Muscle layer of colon (tissue), 2 donors: Measurements from ENCODE around the gene STEAP4.

Source experiments
- H3K27ac ChIP-seq: one replicate; pipeline ENCODE4 v1.7.0; 2013; ENCODE audit warnings: low read depth, mild to moderate bottlenecking, low read length, moderate library complexity
- H3K27me3 ChIP-seq, 2 donors: one replicate each; pipeline ENCODE4 v1.7.0; 2013; ENCODE audit warnings: low read length in 2 of 2, mild to moderate bottlenecking in 2 of 2; ENCODE audit not compliant: insufficient read depth in 2 of 2, control insufficient read depth in 1 of 2
- H3K36me3 ChIP-seq: one replicate; pipeline ENCODE4 v1.7.0; 2013; ENCODE audit warnings: mild to moderate bottlenecking, low read length; ENCODE audit not compliant: insufficient read depth
- H3K4me1 ChIP-seq: one replicate; pipeline ENCODE4 v1.7.0; 2013; ENCODE audit warnings: mild to moderate bottlenecking, low read length; ENCODE audit not compliant: insufficient read depth
- H3K4me3 ChIP-seq, 2 donors: one replicate each; pipeline ENCODE4 v1.7.0; 2013; ENCODE audit warnings: low read length in 2 of 2, low read depth in 1 of 2, mild to moderate bottlenecking in 1 of 2, moderate library complexity in 1 of 2
- H3K9ac ChIP-seq: one replicate; pipeline ENCODE4 v1.7.0; 2013; ENCODE audit warnings: low read length
- H3K9me3 ChIP-seq: one replicate; pipeline ENCODE4 v1.7.0; 2013; ENCODE audit warnings: mild to moderate bottlenecking, low read length
- donor health status: abdominal sarcoma.
- donor health status: Adenocarcinoma of cecum.

STEAP4 gene

DNA sequence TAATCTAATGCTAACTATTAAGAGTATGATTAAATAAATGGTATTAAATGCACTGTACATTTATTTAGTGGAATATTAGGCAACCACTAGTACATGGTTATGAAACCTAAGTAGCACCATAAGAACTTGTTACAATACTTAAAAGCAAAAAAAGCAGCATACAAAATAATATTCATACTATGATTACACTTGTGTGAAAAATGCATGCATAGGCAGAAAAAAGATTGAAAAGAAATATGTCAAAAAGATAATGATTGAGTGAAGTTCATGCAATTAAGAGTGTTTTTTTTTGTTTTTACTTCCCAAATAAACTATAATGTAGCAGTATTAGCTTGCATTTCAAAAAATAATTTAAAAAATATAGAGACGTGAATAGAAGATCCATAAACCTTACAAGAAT is 66.8 kb downstream of the STEAP4 start:
- Histone ChIP-seq H3K27me3 (no peaks in the 10 kb centered on the region), H3K9me3 (no peaks in the 10 kb centered on the region), H3K4me3 (no peak overlapping the region), H3K9ac (no peak overlapping the region), H3K36me3 (no peaks in the 10 kb centered on the region), H3K4me1 (no peaks in the 10 kb centered on the region), H3K27ac (no peak overlapping the region)

DNA sequence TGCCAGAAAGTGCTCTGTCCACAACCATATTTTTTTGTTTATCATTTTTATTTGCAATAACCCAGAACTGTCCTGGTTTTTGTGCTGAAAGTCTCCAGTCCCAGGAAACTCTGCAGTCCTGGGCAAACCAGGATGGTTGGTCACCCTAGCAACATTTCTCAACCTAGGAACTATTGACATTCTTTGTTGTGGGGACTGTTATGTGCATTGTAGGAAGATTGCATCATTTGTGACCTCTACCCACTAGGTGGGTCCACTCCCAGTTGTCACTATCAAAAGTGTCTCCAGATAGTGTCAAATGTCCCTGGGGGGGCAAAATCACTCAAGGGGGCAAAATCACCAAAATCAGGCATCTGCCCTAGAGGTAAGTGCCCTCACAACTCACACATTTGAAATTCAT is 72.9 kb downstream of the STEAP4 start:
- Histone ChIP-seq H3K27ac (no peak overlapping the region), H3K27me3 (no peaks in the 10 kb centered on the region), H3K9ac (no peak overlapping the region), H3K9me3 (no peaks in the 10 kb centered on the region), H3K4me3 (no peak overlapping the region), H3K4me1 (no peaks in the 10 kb centered on the region), H3K36me3 (no peaks in the 10 kb centered on the region)

DNA sequence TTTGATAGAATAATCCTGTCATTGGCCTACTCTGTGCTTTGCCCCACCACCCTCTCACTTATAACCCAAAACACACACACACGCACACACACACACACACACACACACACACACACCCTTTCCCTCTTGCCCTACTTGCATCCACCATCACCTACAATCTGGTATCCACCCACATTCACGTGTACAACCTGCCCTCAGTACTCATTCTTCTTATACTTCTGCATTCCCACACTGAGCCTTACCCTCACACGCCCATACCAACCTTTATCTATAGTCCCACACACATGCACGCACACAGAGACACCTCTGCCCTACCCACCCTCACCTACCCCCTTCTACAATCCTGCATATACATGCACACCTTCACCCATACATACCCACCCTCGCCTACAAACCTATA is 76.0 kb downstream of the STEAP4 start:
- no peak overlapping the region for H3K27ac ChIP-seq
- no peak overlapping the region for H3K4me3 ChIP-seq
- H3K9me3 ChIP-seq, result no peaks in the 10 kb centered on the region
- no peaks in the 10 kb centered on the region for H3K36me3 ChIP-seq
- H3K27me3 ChIP-seq, result no peaks in the 10 kb centered on the region
- no peaks in the 10 kb centered on the region for H3K4me1 ChIP-seq
- no peak overlapping the region for H3K9ac ChIP-seq

DNA sequence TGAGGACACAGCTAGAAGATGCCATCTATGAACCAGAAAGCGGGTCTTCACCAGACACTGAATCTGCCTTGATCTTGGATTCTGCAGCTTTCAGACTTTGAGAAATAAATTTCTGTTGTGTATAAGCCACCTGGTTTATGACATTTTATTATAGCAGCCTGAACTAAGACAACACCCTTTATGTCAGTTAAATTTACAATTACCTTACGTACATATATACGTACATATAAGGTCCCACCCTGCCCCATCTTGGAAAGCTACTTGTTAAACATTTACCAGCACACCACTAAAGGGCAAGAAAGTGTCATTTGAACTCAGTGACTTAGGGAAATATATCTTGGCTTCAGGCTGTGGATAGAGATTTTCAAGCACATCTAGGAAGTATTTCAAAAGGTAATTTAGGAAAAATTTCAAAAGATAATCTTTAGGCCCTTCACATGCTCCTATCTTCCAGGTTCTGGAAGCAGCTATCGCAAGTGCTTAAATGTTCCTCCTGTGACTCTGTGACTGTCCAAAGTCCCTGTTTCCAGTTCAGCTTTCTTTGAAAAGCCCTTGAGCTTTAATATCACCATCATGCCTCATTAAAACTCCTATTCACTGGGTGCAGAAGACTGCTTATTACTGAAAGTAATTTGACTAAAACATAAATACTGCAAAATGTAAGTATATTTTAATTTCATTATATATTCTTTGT is 77.2 kb downstream of the STEAP4 start:
- no peak overlapping the region for H3K4me3 ChIP-seq
- H3K27ac ChIP-seq, result no peak overlapping the region
- no peaks in the 10 kb centered on the region for H3K27me3 ChIP-seq
- no peak overlapping the region for H3K9ac ChIP-seq
- no peaks in the 10 kb centered on the region for H3K36me3 ChIP-seq
- no peaks in the 10 kb centered on the region for H3K9me3 ChIP-seq
- no peaks in the 10 kb centered on the region for H3K4me1 ChIP-seq

DNA sequence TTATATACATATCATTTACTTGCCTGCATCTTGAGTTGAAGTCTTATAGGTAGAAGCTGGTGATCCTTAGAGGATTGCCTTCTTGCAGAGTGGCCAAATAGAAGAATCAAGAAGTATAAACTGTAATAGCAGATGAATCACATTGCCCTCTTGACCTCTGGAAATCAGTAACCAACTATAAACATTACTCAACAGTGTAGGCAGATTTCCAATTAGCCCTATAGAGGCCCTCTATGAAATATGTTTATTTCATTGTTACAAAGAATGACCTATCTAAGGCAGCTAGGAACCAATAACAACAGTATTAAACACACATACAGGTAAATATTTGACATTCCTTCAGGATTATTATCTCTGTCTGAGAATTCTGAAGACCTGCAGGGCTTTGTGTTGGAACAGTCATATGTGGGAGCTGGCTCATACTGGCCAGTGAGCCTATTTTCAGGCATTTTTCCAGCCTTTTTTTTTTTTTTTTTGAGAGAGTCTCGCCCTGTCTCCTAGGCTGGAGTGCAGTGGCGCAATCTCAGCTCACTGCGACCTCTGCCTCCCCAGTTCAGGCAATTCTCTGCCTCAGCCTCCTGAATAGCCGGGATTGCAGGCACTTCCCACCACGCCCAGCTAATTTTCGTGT is 79.7 kb downstream of the STEAP4 start:
- Histone ChIP-seq H3K27me3 (no peaks in the 10 kb centered on the region), H3K9ac (no peak overlapping the region), H3K4me1 (no peaks in the 10 kb centered on the region), H3K27ac (no peak overlapping the region), H3K36me3 (no peaks in the 10 kb centered on the region), H3K4me3 (no peak overlapping the region), H3K9me3 (no peaks in the 10 kb centered on the region)

DNA sequence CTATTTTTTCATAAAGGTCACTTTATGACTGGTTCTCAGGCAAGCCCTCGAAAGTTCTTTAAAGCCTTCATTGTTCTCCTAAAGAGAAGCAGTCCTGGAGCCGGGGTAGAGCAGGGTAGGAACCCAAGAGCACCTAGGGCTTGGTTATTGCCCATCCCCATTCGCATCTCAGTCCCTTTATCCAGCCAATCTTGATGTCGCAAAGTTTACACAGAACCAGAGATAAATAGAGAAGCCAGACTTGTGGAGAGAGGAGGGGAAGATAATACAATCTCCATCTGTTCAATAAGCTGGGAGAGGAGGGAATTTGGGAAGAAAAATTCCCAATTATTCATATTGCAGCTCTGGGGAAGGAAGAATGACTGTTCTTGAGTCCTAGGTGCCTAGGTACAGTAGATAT is 80.5 kb downstream of the STEAP4 start:
- Histone ChIP-seq H3K4me3 (no peak overlapping the region), H3K9ac (no peak overlapping the region)

DNA sequence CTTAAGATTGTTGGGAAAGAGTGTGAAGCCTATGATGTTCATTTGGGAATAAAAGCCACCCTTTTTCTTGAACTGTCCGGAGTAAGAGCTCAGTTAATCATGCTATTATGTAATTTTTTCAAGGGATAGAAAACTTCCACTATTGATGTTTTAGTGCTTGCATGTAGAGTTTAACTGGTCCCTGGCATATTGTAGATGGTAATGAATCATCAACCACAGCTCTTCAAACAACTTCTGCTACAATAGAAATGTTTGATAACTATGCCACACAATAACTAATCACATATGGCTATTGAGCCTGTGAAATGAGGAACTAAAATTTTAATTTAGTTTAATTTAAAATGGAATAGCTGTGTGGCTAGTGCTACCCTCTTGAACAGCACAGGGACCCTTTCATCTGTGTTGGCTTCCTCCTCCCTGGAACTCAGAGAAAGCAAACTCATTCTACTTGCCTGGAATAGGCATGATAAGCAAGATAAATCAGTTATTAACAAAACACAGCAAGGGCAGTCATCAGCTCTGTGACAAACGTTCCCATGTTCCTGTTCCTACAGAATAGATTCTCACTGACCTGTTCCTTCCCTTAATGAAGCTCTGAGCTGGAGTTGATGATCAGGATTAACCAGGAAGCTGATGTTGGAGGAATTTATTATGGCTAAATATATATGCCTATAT is 82.0 kb downstream of the STEAP4 start:
- no peak overlapping the region for H3K4me3 ChIP-seq
- H3K27ac ChIP-seq, result no peak overlapping the region
- peaks cover 6% of the 10 kb centered on the region for H3K4me1 ChIP-seq
- H3K9me3 ChIP-seq, result no peaks in the 10 kb centered on the region
- no peaks in the 10 kb centered on the region for H3K27me3 ChIP-seq
- H3K36me3 ChIP-seq, result no peaks in the 10 kb centered on the region
- no peak overlapping the region for H3K9ac ChIP-seq

More for the DNA sequence above, 80.5 kb downstream of the STEAP4 start:
- no peaks in the 10 kb centered on the region for H3K27me3 ChIP-seq
- H3K27ac ChIP-seq, result no peak overlapping the region
- peaks cover under 1% of the 10 kb centered on the region for H3K4me1 ChIP-seq
- H3K9me3 ChIP-seq, result no peaks in the 10 kb centered on the region
- H3K36me3 ChIP-seq, result no peaks in the 10 kb centered on the region

DNA sequence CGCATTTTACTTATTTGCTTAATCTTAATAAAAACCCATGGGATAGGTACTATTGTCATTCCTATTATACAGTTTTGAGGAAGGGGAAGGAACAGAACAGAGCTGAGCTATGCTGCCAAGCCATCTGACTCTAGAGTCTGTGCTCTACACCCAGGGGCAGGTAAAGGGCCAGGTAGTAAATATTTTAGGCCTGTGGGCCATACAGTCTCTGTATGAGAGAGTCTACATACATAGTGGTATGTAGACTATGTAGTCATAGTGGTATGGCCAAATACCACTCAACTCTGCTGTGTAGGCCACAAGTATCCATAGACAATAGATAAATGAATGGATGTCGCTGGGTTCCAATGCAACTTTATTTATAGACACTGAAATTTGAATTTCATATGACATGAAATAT is 83.4 kb downstream of the STEAP4 start:
- Histone ChIP-seq H3K4me3 (no peak overlapping the region), H3K27me3 (no peaks in the 10 kb centered on the region), H3K27ac (no peak overlapping the region), H3K4me1 (peaks cover 13% of the 10 kb centered on the region), H3K9ac (no peak overlapping the region), H3K36me3 (no peaks in the 10 kb centered on the region), H3K9me3 (no peaks in the 10 kb centered on the region)
